Hepatocyte (in vitro differentiated cells): ENCODE data around the gene TFDP1. TPM values are rescaled to one million over a fixed set of nuclear protein-coding genes. Genes with fewer than 3 reads are reported as not detected.

Experiments used
- DNase-seq: peaks from one replicate; pipeline ENCODE4 v3.0.0-alpha.2; 2016; ENCODE audit warnings: low spot score
- H2AFZ ChIP-seq: fragments of 200-600 bp; sonication (generic); 2 replicates; pipeline ENCODE4 v1.6.0; 2016; ENCODE audit warnings: antibody characterized with exemption, mild to moderate bottlenecking
- H3K27ac ChIP-seq: fragments of 200-600 bp; sonication (generic); 2 replicates; pipeline ENCODE4 v1.5.1; 2016; ENCODE audit warnings: mild to moderate bottlenecking
- H3K27me3 ChIP-seq: fragments of 200-600 bp; sonication (generic); 2 replicates; pipeline ENCODE4 v1.6.1; 2016
- H3K36me3 ChIP-seq: fragments of 200-600 bp; sonication (generic); replicated peaks from 2 replicates; pipeline ENCODE4 v1.5.1; 2016; ENCODE audit warnings: low read depth; ENCODE audit not compliant: insufficient read depth
- H3K4me1 ChIP-seq: fragments of 200-600 bp; sonication (generic); 2 replicates; pipeline ENCODE4 v1.5.1; 2016; ENCODE audit warnings: mild to moderate bottlenecking, moderate library complexity; ENCODE audit not compliant: insufficient read depth
- H3K4me2 ChIP-seq: fragments of 200-600 bp; sonication (generic); 2 replicates; pipeline ENCODE4 v1.6.0; 2016
- H3K4me3 ChIP-seq: fragments of 200-600 bp; sonication (generic); 2 replicates; pipeline ENCODE4 v1.5.1; 2016; ENCODE audit warnings: mild to moderate bottlenecking
- H3K79me2 ChIP-seq: fragments of 200-600 bp; sonication (generic); 2 replicates; pipeline ENCODE4 v1.6.0; 2017; ENCODE audit warnings: mild to moderate bottlenecking
- H3K9me2 ChIP-seq: fragments of 200-600 bp; sonication (generic); replicated peaks from 2 replicates; pipeline ENCODE4 v1.6.0; 2017; ENCODE audit warnings: mild to moderate bottlenecking; ENCODE audit not compliant: insufficient read depth
- H3K9me3 ChIP-seq: fragments of 200-600 bp; sonication (generic); 2 replicates; pipeline ENCODE4 v1.5.1; 2016; ENCODE audit warnings: low read depth, mild to moderate bottlenecking
- H4K20me1 ChIP-seq: fragments of 200-600 bp; sonication (generic); 2 replicates; pipeline ENCODE4 v1.6.0; 2016; ENCODE audit warnings: mild to moderate bottlenecking; ENCODE audit not compliant: insufficient read depth, poor library complexity, severe bottlenecking
- EZH2 ChIP-seq: fragments of 200-600 bp; sonication (generic); IDR thresholded peaks from 2 replicates; pipeline ENCODE4 v1.6.1; 2016; ENCODE audit warnings: antibody characterized with exemption, mild to moderate bottlenecking, borderline replicate concordance
- EZH2phosphoT487 ChIP-seq: fragments of 200-600 bp; sonication (generic); IDR thresholded peaks from one replicate; pipeline ENCODE4 v1.6.1; 2018; ENCODE audit warnings: antibody characterized with exemption, mild to moderate bottlenecking, low read depth, moderate library complexity; ENCODE audit not compliant: unreplicated experiment, severe bottlenecking
- WGBS: methylation state at CpG from one replicate; pipeline ENCODE4 v1.1.6; 2016; ENCODE audit warnings: low lambda C conversion rate; ENCODE audit errors: missing lambda C conversion rate; 5-methylcytosine and 5-hydroxymethylcytosine counted together
- polyA plus RNA-seq: library from polyadenylated mRNA; unstranded; fragments of >200 nt; fragmentation: Nextera tagmentation; extraction: Ambion mirVana; gene quantifications from 2 replicates; pipeline ENCODE4 v1.2.1, GENCODE V29; 2016
- total RNA-seq: library from RNA; depleted of rRNA; stranded (reverse); fragments of >200 nt; gene quantifications from 2 replicates; pipeline ENCODE4 v1.2.3, GENCODE V29; 2014
- TF ChIP-seq, protein P1 (sequence below): fragments of 200-600 bp; sonication (generic); IDR thresholded peaks from 2 replicates; pipeline ENCODE4 v1.5.1; 2016; ENCODE audit warnings: antibody characterized with exemption, mild to moderate bottlenecking; ENCODE audit not compliant: poor library complexity

The TFDP1 gene
- total and polyA plus RNA-seq, 2 experiments from 2014 or later: 54.0 to 62.9 TPM

DNA sequence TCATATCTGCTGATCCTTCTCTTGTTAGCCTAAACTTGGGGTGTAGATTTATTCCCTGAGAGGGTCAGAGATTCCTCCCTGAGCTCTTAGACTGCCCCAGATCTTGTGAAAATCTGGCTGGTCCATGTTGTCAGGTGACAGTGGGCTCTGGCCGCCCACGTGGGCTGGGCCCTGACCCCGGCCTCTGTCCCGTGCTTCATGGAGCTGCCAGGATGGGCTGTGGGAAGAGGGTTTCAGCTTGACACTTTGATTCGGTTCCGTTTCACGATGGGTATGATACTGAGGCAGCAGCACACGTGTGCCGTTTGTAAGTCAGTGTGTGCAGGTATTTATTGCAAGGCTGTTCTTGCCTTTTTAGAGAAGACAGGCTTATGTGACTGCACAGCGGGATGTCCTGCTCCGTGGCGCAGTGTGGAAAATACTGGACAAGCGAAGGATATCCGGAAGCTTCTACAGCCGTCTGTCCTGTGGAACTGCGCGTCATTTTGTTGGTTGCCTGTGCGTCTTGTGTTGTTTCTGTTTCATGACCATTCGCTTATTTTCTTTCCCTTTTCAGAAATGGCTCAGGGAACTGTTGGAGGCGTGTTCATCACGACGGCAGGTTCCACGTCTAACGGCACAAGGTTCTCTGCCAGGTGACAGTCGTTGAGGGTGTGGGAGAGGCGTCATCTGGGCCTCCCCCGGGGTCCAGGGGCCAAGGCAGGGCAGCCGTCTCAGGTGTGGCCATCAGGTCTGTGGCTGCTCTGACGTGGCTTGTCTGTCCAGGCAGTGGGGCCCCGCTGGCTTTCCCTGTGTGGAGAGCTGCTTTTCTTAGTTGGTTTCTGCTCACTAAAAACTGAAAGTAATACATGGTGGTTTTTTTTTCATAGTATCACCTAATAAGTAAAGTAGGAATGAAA is 53.0 kb downstream of the TFDP1 start:
- H3K36me3 ChIP-seq: peaks cover 3% of the 10 kb centered on the region

DNA sequence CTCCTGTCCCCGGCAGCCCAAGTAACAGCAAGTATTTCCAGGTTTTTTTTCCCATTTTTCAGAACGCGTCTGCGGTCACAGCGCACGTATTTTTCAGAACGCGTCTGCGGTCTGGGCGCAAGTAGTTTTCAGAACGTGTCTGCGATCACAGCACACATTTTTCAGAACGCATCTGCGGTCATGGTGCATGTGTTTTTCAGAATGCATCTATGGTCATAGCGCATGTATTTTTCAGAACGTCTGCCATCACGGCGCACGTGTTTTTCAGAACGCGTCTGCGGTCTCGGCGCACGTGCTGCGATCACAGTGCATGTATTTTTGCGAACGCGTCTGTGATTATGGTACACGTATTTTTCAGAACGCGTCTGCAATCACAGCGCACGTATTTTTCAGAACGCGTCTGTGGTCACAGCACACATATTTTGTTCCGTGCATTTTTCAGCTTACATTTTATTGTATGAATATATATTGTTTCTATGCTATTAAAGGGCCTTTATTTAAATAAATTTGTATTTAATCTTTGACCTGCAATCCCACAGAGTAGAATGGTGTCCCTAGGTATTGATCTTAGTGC is 53.7 kb downstream of the TFDP1 start:
- Histone ChIP-seq H3K9me3 (no peaks in the 10 kb centered on the region), H3K36me3 (peaks cover 4% of the 10 kb centered on the region), H3K79me2 (no peaks in the 10 kb centered on the region), H3K4me2 (no peak overlapping the region), H3K4me3 (no peak overlapping the region), H3K9me2 (no peaks in the 10 kb centered on the region), H3K27ac (no peak overlapping the region), H4K20me1 (no peaks in the 10 kb centered on the region), H3K4me1 (no peaks in the 10 kb centered on the region), H2AFZ (no peak overlapping the region), H3K27me3 (no peaks in the 10 kb centered on the region)
- no peak for TF ChIP-seq EZH2
- TF ChIP-seq, protein P1, sequence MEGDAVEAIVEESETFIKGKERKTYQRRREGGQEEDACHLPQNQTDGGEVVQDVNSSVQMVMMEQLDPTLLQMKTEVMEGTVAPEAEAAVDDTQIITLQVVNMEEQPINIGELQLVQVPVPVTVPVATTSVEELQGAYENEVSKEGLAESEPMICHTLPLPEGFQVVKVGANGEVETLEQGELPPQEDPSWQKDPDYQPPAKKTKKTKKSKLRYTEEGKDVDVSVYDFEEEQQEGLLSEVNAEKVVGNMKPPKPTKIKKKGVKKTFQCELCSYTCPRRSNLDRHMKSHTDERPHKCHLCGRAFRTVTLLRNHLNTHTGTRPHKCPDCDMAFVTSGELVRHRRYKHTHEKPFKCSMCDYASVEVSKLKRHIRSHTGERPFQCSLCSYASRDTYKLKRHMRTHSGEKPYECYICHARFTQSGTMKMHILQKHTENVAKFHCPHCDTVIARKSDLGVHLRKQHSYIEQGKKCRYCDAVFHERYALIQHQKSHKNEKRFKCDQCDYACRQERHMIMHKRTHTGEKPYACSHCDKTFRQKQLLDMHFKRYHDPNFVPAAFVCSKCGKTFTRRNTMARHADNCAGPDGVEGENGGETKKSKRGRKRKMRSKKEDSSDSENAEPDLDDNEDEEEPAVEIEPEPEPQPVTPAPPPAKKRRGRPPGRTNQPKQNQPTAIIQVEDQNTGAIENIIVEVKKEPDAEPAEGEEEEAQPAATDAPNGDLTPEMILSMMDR: no peak
- no peak for TF ChIP-seq EZH2phosphoT487
- no peak for DNase-seq
- 97% methylated on average over 37 of the region's 37 CpGs for WGBS

More for the DNA sequence above, 53.0 kb downstream of the TFDP1 start:
- Histone ChIP-seq H4K20me1 (no peaks in the 10 kb centered on the region), H3K79me2 (no peaks in the 10 kb centered on the region), H3K27me3 (no peaks in the 10 kb centered on the region), H3K4me3 (no peak overlapping the region), H3K4me2 (no peak overlapping the region), H3K4me1 (no peaks in the 10 kb centered on the region), H3K9me2 (no peaks in the 10 kb centered on the region), H3K27ac (no peak overlapping the region), H2AFZ (no peak overlapping the region), H3K9me3 (no peaks in the 10 kb centered on the region)
- TF ChIP-seq EZH2 (no peak), EZH2phosphoT487 (no peak)
- TF ChIP-seq, protein P1: no peak
- no peak for DNase-seq
- WGBS: 94% methylated on average over 30 of the region's 30 CpGs

DNA sequence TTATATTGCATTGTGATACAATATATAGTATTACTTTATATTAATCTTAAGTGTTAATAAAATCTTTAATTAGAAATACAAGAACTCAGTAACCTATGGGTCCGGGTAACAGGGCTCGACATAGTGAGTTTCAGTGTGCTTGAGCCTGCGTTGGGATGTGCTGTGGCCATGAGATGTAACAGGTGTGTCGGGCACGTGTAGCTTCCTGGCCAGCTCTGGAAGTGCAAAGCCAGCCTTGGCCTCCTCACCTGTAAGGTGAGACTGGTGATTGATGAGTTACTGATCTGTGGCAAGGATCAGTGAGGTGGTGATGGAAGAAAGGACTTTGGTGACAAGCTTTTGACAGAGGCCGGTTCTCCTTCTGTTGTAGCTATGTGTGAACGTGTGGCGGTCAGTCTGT is 54.3 kb downstream of the TFDP1 start:
- no peaks in the 10 kb centered on the region for H3K9me3 ChIP-seq
- no peaks in the 10 kb centered on the region for H4K20me1 ChIP-seq
- no peak overlapping the region for H3K4me2 ChIP-seq
- H3K27me3 ChIP-seq: no peaks in the 10 kb centered on the region
- TF ChIP-seq EZH2phosphoT487: no peak
- TF ChIP-seq EZH2: no peak
- TF ChIP-seq, protein P1: no peak
- H3K36me3 ChIP-seq: peaks cover 4% of the 10 kb centered on the region
- no peak for DNase-seq
- no peak overlapping the region for H2AFZ ChIP-seq
- H3K27ac ChIP-seq: no peak overlapping the region
- H3K4me3 ChIP-seq: no peak overlapping the region
- H3K4me1 ChIP-seq: no peaks in the 10 kb centered on the region
- H3K9me2 ChIP-seq: no peaks in the 10 kb centered on the region
- 88% methylated on average over 8 of the region's 8 CpGs for WGBS
- H3K79me2 ChIP-seq: no peaks in the 10 kb centered on the region
